ENCODE data around the gene UPK3BL1.
A peak's percentile ranks its signal among the peaks of the same experiment; 100 is the strongest.
"Not testable (repeated sequence)": the region's sequence is repeated elsewhere in the genome, so short reads cannot be mapped to it uniquely, and the experiment has no call there.

Gene UPK3BL1

GRCh38 chr7:102627271-102627904, 15.2 kb downstream of the UPK3BL1 start:
- not testable (repeated sequence) for DNase-seq

GRCh38 chr7:102618122-102618521, 24.5 kb downstream of the UPK3BL1 start:
- not testable (repeated sequence) for DNase-seq

- DNase-seq = peak; percentile 3
Observed at GRCh38 chr7:102616507-102617125, 26.0 kb downstream of the UPK3BL1 start, which contains the start of gene RASA4. Gene RASA4 (minus strand): TSS chr7:102616756. CDS start chr7:102616689, 67 bp downstream.

GRCh38 chr7:102615930-102616329, 26.7 kb downstream of the UPK3BL1 start:
- not testable (repeated sequence) for DNase-seq

- not testable (repeated sequence) for DNase-seq
Observed at GRCh38 chr7:102614873-102615272, 27.7 kb downstream of the UPK3BL1 start.

- not testable (repeated sequence) for DNase-seq
Observed at GRCh38 chr7:102614346-102614697, 28.3 kb downstream of the UPK3BL1 start.

- not testable (repeated sequence) for DNase-seq
Observed at GRCh38 chr7:102613575-102614345, 28.8 kb downstream of the UPK3BL1 start.

- peak; percentile 26 for DNase-seq
Observed at GRCh38 chr7:102611675-102612325, 30.8 kb downstream of the UPK3BL1 start.

GRCh38 chr7:102611013-102611674, 31.4 kb downstream of the UPK3BL1 start:
- not testable (repeated sequence) for DNase-seq

GRCh38 chr7:102610441-102610840, 32.1 kb downstream of the UPK3BL1 start:
- not testable (repeated sequence) for DNase-seq

- not testable (repeated sequence) for DNase-seq
Observed at GRCh38 chr7:102609734-102610133, 32.9 kb downstream of the UPK3BL1 start.

GRCh38 chr7:102606848-102607247, 35.7 kb downstream of the UPK3BL1 start:
- not testable (repeated sequence) for DNase-seq

- DNase-seq = not testable (repeated sequence)
Observed at GRCh38 chr7:102604431-102605145, 38.0 kb downstream of the UPK3BL1 start.

GRCh38 chr7:102602317-102602716, 40.3 kb downstream of the UPK3BL1 start:
- DNase-seq = not testable (repeated sequence)

- not testable (repeated sequence) for DNase-seq
Observed at GRCh38 chr7:102599699-102600098, 42.9 kb downstream of the UPK3BL1 start.

GRCh38 chr7:102596036-102596435, 46.6 kb downstream of the UPK3BL1 start:
- DNase-seq = not testable (repeated sequence)

GRCh38 chr7:102593637-102594334, 48.8 kb downstream of the UPK3BL1 start:
- DNase-seq = not testable (repeated sequence)

GRCh38 chr7:102592477-102593019, 50.0 kb downstream of the UPK3BL1 start:
- not testable (repeated sequence) for DNase-seq

- not testable (repeated sequence) for DNase-seq
Observed at GRCh38 chr7:102589857-102590256, 52.7 kb downstream of the UPK3BL1 start.

Data from fibroblast of skin of abdomen (primary cell).